Upper lobe of left lung (tissue), 6 donors: ENCODE data around the gene CLC. TPM values are rescaled to one million over a fixed set of nuclear protein-coding genes. Genes with fewer than 3 reads are reported as not detected.

Source experiments
- ATAC-seq, 2 donors: fragments of 200-7000 bp; cut with Tn5 transposase; one replicate each; pipeline ENCODE4 v1.9.1; 2022; ENCODE audit warnings: mild to moderate bottlenecking in 2 of 2, moderate library complexity in 2 of 2; ENCODE audit not compliant: low FRiP score in 2 of 2
- DNase-seq, 2 donors: peaks; one replicate each; pipeline ENCODE4 v3.0.0-alpha.2; 2019 to 2020
- H3K27ac ChIP-seq, 4 donors: fragments of 200-600 bp; sonication (generic); one replicate each; pipeline ENCODE4 v1.5.1; 2016 to 2019
- H3K27me3 ChIP-seq, 4 donors: fragments of 200-600 bp; sonication (generic); one replicate each; pipeline ENCODE4 v1.5.1; 2017 to 2019
- H3K36me3 ChIP-seq, 4 donors: fragments of 200-600 bp; sonication (generic); one replicate each; pipeline ENCODE4 v1.5.1; 2016 to 2019
- H3K4me1 ChIP-seq, 4 donors: fragments of 200-600 bp; sonication (generic); one replicate each; pipeline ENCODE4 v1.5.1; 2018 to 2019
- H3K4me3 ChIP-seq, 4 donors: fragments of 200-600 bp; sonication (generic); one replicate each; pipeline ENCODE4 v1.5.1; 2017 to 2019; ENCODE audit warnings: mild to moderate bottlenecking in 2 of 4, moderate library complexity in 1 of 4
- H3K9me3 ChIP-seq, 4 donors: fragments of 200-600 bp; sonication (generic); one replicate each; pipeline ENCODE4 v1.5.1; 2018 to 2019
- EP300 ChIP-seq, 4 donors: sonication (generic); formaldehyde crosslinking; IDR thresholded peaks; one replicate each; pipeline ENCODE4 v1.5.1; 2017; ENCODE audit warnings: antibody characterized with exemption in 4 of 4, control low read depth in 2 of 4
- POLR2A ChIP-seq, 4 donors: fragments of 450-650 bp; IDR thresholded peaks; one replicate each; pipeline ENCODE4 v1.5.1; 2016 to 2017; ENCODE audit warnings: antibody characterized with exemption in 4 of 4, mild to moderate bottlenecking in 2 of 4
- POLR2AphosphoS5 ChIP-seq, 2 donors: sonication (generic); formaldehyde crosslinking; IDR thresholded peaks; one replicate each; pipeline ENCODE4 v1.5.1; 2017; ENCODE audit warnings: antibody characterized with exemption in 2 of 2
- WGBS, 2 donors: methylation state at CpG; one replicate each; pipeline ENCODE4 v1.1.5; 2017 to 2018; 5-methylcytosine and 5-hydroxymethylcytosine counted together
- total RNA-seq, 6 donors: library from RNA; depleted of rRNA in 4 of 6; stranded (reverse); fragments of >200 nt in 4 of 6; gene quantifications; one replicate each; pipeline versions ENCODE4 v1.1.0 to v1.2.1, GENCODE V29; 2016 to 2021
- TF ChIP-seq, protein P1 (sequence below), 6 experiments: fragments of 450-650 bp in 4 of 6; fragments of 200-600 bp in 2 of 6; sonication (generic) in 2 of 6; IDR thresholded peaks; one replicate each; pipeline ENCODE4 v1.5.1; 2016 to 2019; ENCODE audit warnings: antibody characterized with exemption in 6 of 6
- donor health status: DM: no; HTN: no; CAD: no; lungs with moderate emphysema.
- donor health status: DM: no; HTN: yes; CAD: no; lungs with severe emphysema.

CLC gene
- total RNA-seq, 6 donors from 2014 or later: not detected

- Histone ChIP-seq H3K36me3 (no peaks in the 10 kb centered on the region), H3K4me1 (no peaks in the 10 kb centered on the region), H3K27ac (no peak overlapping the region), H3K27me3 (no peaks in the 10 kb centered on the region), H3K4me3 (no peak overlapping the region), H3K9me3 (no peaks in the 10 kb centered on the region)
- ATAC-seq (no peak), DNase-seq (no peak)
- WGBS, 2 donors: 87 to 93% methylated on average over 2 of the region's 2 CpGs
- TF ChIP-seq EP300 (IDR thresholded peaks at IDR 0.05): no peak
- no peak for TF ChIP-seq POLR2AphosphoS5 (IDR thresholded peaks at IDR 0.05)
- TF ChIP-seq POLR2A (IDR thresholded peaks at IDR 0.05): no peak
- TF ChIP-seq, protein P1, sequence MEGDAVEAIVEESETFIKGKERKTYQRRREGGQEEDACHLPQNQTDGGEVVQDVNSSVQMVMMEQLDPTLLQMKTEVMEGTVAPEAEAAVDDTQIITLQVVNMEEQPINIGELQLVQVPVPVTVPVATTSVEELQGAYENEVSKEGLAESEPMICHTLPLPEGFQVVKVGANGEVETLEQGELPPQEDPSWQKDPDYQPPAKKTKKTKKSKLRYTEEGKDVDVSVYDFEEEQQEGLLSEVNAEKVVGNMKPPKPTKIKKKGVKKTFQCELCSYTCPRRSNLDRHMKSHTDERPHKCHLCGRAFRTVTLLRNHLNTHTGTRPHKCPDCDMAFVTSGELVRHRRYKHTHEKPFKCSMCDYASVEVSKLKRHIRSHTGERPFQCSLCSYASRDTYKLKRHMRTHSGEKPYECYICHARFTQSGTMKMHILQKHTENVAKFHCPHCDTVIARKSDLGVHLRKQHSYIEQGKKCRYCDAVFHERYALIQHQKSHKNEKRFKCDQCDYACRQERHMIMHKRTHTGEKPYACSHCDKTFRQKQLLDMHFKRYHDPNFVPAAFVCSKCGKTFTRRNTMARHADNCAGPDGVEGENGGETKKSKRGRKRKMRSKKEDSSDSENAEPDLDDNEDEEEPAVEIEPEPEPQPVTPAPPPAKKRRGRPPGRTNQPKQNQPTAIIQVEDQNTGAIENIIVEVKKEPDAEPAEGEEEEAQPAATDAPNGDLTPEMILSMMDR (IDR thresholded peaks at IDR 0.05): no peak
These were observed 4.0 kb downstream of the CLC start for GRCh38 chr19:39733841-39734240.

- Histone ChIP-seq H3K4me3 (no peak overlapping the region), H3K27me3 (no peaks in the 10 kb centered on the region), H3K4me1 (no peaks in the 10 kb centered on the region), H3K36me3 (no peaks in the 10 kb centered on the region), H3K27ac (no peak overlapping the region), H3K9me3 (no peaks in the 10 kb centered on the region)
- no peak for DNase-seq
- 31 to 70% methylated on average over 1 of the region's 1 CpG for WGBS, 2 donors
- no peak for ATAC-seq
- TF ChIP-seq EP300 (IDR thresholded peaks at IDR 0.05): no peak
- TF ChIP-seq, protein P1 (IDR thresholded peaks at IDR 0.05): no peak
- TF ChIP-seq POLR2AphosphoS5 (IDR thresholded peaks at IDR 0.05): no peak
- TF ChIP-seq POLR2A (IDR thresholded peaks at IDR 0.05): no peak
These were observed 6.1 kb downstream of the CLC start for GRCh38 chr19:39731685-39732084.

DNA sequence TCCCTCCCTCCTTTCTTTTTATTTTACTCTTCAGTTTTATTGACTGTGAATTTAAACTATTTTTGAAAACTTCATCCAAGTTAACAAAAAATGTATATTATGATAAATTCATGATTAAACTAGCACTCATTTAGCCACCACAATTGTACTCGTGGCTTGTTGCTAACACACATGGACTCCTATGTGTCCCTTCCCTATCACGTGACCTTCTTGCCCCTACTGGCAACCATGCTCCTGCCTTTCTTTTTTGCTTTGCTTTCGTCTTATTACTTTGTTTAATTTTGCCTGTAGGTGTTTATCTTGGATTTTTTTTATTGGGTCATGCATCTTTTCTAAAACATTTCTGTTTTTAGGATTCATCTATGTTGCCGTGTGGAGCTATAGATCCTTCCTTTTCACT lies 8.2 kb downstream of the CLC start:
- DNase-seq (no peak), ATAC-seq (no peak)
- Histone ChIP-seq H3K4me1 (no peaks in the 10 kb centered on the region), H3K36me3 (no peaks in the 10 kb centered on the region), H3K27me3 (no peaks in the 10 kb centered on the region), H3K4me3 (no peak overlapping the region), H3K9me3 (no peaks in the 10 kb centered on the region), H3K27ac (no peak overlapping the region)
- WGBS, 2 donors: 68 to 74% methylated on average over 4 of the region's 4 CpGs
- no peak for TF ChIP-seq POLR2A (IDR thresholded peaks at IDR 0.05)
- TF ChIP-seq EP300 (IDR thresholded peaks at IDR 0.05): no peak
- no peak for TF ChIP-seq POLR2AphosphoS5 (IDR thresholded peaks at IDR 0.05)
- TF ChIP-seq, protein P1 (IDR thresholded peaks at IDR 0.05): no peak

DNA sequence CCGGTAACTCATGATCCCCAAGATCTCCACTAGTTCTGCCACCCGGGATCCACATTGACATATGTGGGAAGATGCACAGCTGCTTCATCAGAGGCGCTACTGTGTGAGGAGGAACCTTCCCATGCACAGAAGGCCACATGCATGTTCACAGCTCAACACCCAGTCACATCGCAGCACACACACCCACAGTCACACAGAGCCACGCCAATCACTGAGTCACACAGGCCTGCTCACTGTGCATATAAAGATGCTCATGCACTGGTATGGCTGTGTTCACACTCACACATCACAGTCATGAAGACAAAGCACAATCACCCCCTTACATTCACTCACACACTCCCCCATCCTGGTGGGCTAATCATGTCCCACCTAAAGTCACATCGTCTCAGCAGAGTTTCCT lies 9.8 kb downstream of the CLC start:
- Histone ChIP-seq H3K27me3 (no peaks in the 10 kb centered on the region), H3K4me3 (no peak overlapping the region), H3K36me3 (no peaks in the 10 kb centered on the region), H3K27ac (no peak overlapping the region), H3K9me3 (no peaks in the 10 kb centered on the region), H3K4me1 (no peaks in the 10 kb centered on the region)
- ATAC-seq (no peak), DNase-seq (no peak)
- no peak for TF ChIP-seq POLR2A (IDR thresholded peaks at IDR 0.05)
- TF ChIP-seq POLR2AphosphoS5 (IDR thresholded peaks at IDR 0.05): no peak
- TF ChIP-seq EP300 (IDR thresholded peaks at IDR 0.05): no peak
- TF ChIP-seq, protein P1 (IDR thresholded peaks at IDR 0.05): no peak
- WGBS, 2 donors: 80 to 90% methylated on average over 6 of the region's 6 CpGs

GRCh38 chr19:39727070-39727800 lies 10.6 kb downstream of the CLC start:
- ATAC-seq (no peak), DNase-seq (no peak)
- 75 to 80% methylated on average over 10 of the region's 10 CpGs for WGBS, 2 donors
- Histone ChIP-seq H3K4me1 (no peaks in the 10 kb centered on the region), H3K27me3 (no peaks in the 10 kb centered on the region), H3K36me3 (no peaks in the 10 kb centered on the region), H3K27ac (no peak overlapping the region), H3K9me3 (no peaks in the 10 kb centered on the region), H3K4me3 (no peak overlapping the region)
- TF ChIP-seq, protein P1 (IDR thresholded peaks at IDR 0.05): no peak
- TF ChIP-seq POLR2AphosphoS5 (IDR thresholded peaks at IDR 0.05) (no peak), POLR2A (IDR thresholded peaks at IDR 0.05) (no peak), EP300 (IDR thresholded peaks at IDR 0.05) (no peak)
